ENCODE results near the gene FAM234A. TPM values are rescaled to one million over a fixed set of nuclear protein-coding genes. Genes with fewer than 3 reads are reported as not detected.
"Not testable (repeated sequence)": the region's sequence is repeated elsewhere in the genome, so short reads cannot be mapped to it uniquely, and the experiment has no call there.

FAM234A gene
- total RNA-seq, 1 donor from 2014 or later, result 17.1 TPM

DNA sequence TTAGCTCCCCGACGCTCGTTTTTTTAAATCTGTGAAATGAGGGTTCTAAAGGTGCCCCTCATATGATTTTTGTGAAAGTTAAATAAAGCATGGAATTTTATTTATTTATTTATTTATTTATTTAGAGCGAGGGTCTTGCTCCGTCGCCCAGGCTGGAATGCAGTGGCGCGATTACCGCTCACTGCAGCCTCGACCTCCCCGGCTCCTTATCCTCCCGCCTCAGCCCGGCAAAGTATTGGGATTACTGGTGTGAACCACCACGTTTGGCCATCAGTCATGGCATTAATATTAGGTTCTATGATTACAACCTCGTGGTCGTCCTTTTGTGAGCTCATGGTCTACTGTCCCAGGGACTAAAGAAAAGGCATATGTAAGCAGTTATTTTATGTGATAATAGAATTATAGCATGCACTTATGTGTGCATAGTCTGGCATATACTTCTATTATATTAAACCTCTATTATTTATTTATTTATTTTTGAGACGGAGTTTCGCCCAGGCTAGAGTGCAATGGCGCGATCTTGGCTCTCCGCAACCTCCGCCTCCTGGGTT lies 4.8 kb upstream of the FAM234A start:
- FAIRE-seq (no peak), DNase-seq (ENCODE audit: low spot score in 2 of 2) (no peak)

DNA sequence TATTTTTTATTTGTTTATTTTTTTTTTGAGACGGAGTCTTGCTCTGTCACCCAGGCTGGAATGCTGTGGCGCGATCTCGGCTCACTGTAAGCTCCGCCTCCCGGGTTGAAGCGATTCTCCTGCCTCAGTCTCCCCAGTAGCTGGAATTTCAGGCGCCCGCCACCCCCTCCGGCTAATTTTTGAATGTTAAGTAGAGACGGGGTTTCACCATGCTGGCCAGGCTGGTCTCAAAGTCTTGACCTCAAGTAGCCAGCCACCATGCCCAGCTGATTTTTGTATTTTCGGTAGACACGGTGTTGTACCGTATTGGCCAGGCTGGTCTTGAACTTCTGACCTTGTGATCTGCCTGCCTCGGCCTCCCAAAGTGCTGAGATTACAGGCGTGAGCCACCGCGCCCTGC lies 4.3 kb upstream of the FAM234A start:
- not testable (repeated sequence) for FAIRE-seq; DNase-seq (ENCODE audit: low spot score in 2 of 2)

DNA sequence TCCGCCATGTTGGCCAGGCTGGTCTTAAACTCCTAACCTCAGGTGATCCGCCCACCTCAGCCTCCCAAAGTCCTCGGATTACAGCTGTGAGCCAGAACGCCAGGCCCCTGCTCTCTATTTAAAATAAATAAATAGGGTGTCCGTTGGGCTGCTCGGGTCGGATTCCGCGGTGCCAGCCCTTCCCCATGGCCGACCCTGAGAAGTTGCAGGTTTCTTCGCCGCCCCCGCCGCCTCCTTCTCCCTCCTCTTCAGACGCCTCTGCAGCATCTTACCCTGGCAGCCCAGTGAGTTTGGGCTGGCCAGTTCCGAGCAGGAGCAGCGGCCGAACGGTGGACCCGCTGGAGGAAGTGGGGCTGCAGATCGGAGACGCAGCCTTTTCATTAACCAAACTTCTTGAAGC lies 3.7 kb upstream of the FAM234A start:
- FAIRE-seq, result no peak
- no peak for DNase-seq (ENCODE audit: low spot score in 2 of 2)

DNA sequence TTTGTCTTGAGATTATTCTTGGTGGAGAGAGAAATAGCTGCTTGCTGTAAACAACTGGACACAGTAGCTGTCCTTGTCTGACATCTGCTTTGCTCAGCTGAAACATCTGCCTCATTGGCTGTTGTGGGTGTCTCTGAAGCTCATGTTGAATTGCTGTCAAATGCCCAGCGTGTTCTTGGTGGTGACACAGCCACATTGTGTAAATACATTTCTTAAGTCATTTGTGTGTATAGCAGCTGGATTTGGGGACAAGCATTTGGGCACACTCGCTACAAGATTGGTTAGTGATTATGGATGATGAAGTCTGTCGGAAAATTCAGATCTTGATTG lies 5.3 kb downstream of the FAM234A start:
- FAIRE-seq (no peak), DNase-seq (ENCODE audit: low spot score in 2 of 2) (no peak)

DNA sequence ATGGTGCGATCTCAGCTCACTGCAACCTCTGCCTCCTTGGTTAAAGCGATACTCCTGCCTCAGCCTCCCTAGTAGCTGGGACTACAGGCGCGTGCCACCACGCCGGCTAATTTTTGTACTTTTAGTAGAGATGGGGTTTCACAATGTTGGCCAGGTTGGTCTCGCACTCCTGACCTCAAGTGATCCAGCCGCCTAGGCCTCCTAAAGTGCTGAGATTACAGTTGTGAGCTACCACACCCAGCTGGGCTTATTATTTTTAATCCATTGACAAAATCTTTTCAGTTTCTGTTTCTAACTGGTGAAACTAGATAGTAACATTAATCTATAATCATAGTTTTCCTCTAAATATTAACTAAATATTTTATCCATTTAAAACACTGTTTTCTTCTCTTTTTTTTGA lies 5.9 kb downstream of the FAM234A start:
- DNase-seq (ENCODE audit: low spot score in 2 of 2) (no peak), FAIRE-seq (no peak)

DNA sequence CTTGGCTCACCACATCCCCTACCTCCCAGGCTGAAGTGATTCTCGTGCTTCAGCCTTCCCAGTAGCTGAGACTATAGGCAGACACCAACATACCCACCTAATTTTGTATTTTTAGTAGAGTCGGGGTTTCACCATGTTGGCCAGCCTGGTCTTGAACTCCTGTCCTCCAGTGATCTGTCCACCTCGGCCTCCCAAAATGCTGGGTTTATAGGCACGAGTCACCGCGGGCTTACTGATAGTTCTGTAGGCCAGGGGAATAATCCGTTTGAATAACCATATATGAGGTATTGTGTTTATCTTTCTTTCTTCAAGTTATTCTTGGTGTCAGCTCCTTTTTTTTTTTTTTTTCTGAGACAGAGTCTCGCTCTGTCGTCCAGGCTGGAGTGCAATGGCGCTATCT lies 7.7 kb downstream of the FAM234A start:
- FAIRE-seq (no peak), DNase-seq (ENCODE audit: low spot score in 2 of 2) (no peak)

DNA sequence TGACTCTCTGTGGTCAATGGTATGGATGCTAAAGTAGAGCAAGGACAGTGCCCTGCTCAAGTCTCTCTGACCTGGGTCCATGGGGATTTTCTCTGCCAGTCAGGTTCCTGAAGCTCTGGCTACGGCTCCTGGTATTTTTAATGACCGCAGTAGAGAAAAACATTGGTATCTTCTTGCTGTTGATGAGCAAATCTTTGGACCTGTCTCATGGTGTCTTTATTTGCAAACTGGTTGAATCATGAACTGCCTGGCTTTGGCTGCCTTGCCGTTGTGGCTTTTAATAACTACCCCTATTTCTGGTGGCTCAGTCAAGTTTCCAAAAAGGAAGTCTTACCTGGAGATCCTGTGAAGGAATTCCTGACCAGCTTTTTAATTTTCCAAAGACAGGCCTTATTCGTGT lies 8.7 kb downstream of the FAM234A start:
- no peak for DNase-seq (ENCODE audit: low spot score in 2 of 2)

DNA sequence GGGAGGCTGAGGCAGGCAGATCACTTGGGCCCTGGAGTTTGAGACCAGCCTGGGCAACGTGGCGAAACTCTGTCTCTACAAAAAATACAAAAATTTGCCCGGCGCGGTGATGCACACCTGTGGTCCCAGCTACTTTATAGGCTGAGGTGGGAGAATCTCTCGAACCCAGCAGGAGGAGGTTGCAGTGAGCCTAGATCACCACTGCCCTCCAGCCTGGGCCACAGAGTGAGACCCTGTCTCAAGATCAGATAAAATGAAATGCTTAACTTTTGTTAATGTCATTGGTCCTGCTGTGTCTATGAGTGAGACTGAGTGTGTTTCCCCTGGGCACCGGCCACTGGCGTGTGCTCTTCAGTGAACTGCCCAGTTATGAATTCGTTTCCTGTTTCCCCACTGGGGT lies 10.5 kb downstream of the FAM234A start:
- no peak for DNase-seq (ENCODE audit: low spot score in 2 of 2)
- FAIRE-seq, result no peak

More for the DNA sequence above, 8.7 kb downstream of the FAM234A start:
- FAIRE-seq, result no peak

DNA sequence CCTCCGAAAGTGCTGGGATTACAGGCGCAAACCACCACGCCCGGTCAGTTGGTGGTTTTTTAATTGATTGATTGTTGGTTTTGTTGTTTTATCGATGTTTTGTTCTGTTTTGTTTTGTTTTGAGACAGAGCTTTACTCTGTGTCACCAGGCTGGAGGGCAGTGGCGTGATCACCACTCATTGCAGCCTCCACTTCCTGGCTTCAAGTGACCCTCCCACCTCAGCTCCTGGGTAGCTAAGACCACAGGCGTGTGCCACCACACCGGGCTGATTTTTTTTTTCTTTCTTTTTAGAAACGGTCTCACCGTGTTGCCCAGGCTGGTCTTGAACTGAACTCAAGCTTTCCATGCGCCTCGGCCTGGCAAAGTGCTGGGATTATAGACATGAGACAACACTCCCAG lies 12.4 kb downstream of the FAM234A start:
- FAIRE-seq (no peak), DNase-seq (ENCODE audit: low spot score in 2 of 2) (no peak)

DNA sequence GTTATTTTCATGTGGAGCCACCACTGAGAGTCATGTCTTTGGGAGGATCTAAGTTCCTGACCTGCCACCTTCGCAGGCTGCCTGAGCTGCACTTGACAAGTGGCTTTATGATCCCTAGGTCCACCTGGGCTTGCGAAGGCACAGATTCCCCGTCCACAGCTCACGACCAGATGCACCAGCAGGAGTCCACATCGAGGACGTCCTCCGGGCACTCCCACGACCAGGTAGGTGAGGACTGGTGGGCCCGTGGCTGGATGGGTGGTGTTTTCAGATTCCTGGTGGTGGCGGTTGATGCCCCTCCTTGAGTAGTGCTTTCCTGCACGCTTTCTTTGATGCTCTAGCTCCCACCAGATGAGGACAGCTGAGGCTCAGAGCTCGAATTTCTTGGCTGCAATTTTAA lies 14.8 kb downstream of the FAM234A start:
- FAIRE-seq (no peak), DNase-seq (ENCODE audit: low spot score in 2 of 2) (peak in 1 of 2 donors; percentile 6)

DNA sequence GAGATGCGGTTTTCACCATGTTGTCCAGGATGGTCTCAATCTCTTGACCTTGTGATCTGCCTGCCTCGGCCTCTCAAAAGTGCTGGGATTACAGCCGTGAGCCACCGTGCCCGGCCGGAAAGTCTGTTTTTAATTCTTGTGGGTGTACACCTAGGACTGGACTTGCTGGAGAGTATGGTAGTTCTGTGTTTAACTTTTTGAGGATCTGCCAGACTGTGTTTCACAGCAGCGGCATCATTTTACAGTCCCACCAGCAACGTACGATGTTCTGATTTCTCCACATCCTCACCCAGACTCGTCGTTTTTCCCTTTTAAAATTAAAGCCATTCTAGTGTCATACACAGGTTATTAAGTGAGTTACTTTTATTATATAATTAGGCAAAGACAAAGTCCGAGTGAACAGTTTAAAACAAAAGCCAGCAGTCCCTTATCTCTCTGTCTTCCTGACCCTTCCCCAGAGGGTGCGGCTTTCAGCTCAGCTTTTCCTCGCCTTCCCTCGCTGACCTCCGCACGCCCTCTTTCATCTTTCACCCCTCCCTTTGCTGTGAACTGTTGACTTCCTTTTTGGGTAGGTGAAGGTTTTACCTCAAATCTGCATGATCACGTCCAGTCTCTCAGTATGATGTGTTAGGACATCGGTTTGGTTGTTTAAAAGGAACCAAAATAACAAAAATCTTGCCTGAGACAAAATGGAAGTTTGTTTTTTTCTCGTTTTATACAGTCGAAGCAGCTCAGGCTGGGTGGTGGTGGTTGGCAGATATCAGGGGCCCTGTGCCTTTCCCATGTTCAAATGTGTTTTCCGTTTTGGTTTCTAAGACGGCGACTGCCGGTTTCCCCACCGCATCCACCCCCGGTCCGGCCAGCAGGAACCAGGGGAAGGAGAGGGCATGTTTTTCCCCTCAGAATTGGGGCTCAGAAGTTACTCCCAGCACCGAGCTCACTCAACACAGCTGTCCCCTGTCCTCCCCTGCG lies 18.0 kb downstream of the FAM234A start:
- no peak for DNase-seq (ENCODE audit: low spot score in 2 of 2)
- no peak for FAIRE-seq

DNA sequence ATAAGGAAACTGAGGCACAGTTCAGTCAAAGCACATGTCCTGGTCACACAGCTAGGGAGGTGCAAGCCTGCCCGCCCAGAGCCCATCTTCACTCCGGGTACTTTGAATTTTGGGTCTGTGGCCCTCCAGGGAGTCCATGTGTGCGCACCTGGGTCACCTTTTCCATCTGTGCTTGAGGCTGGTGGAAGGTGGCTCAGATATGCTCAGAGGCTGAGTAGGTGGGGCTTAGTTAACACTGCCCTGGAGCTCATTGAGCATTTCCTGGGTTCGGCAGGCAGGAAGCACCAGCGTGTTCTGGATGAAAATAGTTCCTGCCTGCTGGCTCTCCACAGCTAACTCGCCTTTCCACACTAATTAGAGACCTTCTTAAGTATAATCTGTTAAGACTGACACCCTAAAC lies 19.2 kb downstream of the FAM234A start:
- FAIRE-seq (no peak), DNase-seq (ENCODE audit: low spot score in 2 of 2) (no peak)

DNA sequence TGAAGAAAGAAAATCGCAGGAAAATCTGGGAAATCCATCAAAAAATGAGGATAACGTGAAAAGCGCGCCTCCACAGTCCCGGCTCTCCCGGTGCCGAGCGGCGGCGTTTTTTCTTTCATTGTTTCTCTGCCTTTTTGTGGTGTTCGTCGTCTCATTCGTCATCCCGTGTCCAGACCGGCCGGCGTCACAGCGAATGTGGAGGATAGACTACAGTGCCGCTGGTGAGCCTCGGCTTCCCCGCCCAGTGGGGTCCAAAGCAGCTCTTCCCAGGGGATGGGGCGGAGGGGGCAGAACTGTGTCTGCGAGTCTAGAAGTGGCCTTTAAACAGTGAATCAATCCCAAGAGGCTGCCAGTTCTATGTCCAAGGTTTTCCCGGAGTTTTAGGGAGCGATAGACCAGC lies 19.8 kb downstream of the FAM234A start:
- FAIRE-seq (no peak), DNase-seq (ENCODE audit: low spot score in 2 of 2) (no peak)

DNA sequence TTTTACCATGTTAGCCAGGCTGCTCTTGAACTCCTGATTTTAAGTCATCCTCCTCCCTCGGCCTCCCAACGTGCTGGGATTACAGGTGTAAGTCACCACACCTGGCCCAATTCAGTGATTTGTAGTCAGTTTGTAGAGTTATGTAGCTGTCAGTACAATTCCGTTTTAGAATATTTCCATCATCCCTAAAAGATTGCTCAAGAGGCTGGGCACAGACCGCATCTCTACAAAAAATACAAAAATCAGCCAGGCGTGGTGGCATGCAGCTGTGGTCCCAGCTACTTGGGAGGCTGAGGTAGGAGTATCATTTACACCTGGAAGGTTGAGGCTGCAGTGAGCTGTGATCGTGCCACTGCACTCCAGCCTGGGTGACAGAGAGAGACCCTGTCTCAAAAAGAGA lies 20.6 kb downstream of the FAM234A start:
- FAIRE-seq (no peak), DNase-seq (ENCODE audit: low spot score in 2 of 2) (no peak)

DNA sequence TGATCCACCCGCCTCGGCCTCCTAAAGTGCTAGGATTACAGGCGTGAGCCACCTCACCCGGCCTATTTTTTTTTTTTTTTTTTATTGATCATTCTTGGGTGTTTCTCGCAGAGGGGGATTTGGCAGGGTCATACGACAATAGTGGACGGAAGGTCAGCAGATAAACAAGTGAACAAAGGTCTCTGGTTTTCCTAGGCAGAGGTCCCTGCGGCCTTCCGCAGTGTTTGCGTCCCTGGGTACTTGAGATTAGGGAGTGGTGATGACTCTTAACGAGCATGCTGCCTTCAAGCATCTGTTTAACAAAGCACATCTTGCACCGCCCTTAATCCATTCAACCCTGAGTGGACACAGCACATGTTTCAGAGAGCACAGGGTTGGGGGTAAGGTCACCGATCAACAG lies 23.5 kb downstream of the FAM234A start:
- FAIRE-seq; DNase-seq (ENCODE audit: low spot score in 2 of 2): not testable (repeated sequence)

DNA sequence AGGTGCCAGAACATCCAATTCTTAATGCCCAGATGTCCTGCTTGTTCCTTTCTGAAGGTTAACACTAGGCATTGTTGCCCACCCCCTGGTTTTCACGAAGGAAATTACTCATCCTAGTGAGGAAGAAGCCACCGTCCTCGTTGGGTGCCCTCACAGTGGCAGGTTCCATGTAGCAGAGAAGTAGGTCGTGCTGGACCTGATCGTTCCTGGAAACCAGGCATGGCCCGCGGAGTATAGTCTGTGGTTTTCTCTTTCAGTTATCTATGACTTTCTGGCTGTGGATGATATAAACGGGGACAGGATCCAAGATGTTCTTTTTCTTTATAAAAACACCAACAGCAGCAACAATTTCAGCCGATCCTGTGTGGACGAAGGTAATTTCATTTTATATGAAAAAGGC lies 24.6 kb downstream of the FAM234A start:
- DNase-seq (ENCODE audit: low spot score in 2 of 2) (no peak), FAIRE-seq (no peak)

DNA sequence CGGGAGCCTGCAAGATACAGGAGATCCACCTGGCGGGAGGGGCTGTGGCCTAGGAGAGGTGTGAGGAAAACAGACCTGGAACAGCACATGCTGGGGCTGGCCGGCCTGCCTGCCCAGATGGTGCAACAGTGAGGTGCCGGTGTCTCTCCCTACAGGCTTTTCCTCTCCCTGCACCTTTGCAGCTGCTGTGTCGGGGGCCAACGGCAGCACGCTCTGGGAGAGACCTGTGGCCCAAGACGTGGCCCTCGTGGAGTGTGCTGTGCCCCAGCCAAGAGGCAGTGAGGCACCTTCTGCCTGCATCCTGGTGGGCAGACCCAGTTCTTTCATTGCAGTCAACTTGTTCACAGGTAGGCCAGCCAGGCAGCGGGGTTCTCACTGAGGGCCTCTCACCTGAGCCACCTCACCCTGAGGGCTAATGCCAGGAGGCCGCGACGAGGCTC lies 25.2 kb downstream of the FAM234A start:
- FAIRE-seq, result no peak

DNA sequence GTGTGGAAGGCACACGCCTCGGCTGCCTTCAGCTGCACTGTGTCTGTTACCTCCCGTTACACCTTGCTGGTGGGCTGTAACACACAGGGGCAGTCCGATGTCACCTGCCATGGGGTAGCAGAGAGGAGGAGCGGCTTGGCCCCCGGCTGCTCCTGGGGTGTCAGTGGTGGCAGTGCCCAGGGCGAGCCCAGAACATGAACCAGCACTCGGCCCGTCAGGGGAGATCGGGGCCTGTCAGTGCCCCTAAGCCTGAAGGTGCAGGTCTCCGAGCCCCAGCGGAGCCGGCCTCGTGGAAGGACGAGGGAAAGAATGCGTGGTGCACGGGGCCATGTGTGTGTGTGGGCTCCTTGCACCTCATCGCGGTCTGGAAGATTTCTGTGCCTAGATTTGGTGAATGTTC lies 25.7 kb downstream of the FAM234A start:
- FAIRE-seq (no peak), DNase-seq (ENCODE audit: low spot score in 2 of 2) (no peak)

More for the DNA sequence above, 25.2 kb downstream of the FAM234A start:
- DNase-seq (ENCODE audit: low spot score in 2 of 2), result no peak

DNA sequence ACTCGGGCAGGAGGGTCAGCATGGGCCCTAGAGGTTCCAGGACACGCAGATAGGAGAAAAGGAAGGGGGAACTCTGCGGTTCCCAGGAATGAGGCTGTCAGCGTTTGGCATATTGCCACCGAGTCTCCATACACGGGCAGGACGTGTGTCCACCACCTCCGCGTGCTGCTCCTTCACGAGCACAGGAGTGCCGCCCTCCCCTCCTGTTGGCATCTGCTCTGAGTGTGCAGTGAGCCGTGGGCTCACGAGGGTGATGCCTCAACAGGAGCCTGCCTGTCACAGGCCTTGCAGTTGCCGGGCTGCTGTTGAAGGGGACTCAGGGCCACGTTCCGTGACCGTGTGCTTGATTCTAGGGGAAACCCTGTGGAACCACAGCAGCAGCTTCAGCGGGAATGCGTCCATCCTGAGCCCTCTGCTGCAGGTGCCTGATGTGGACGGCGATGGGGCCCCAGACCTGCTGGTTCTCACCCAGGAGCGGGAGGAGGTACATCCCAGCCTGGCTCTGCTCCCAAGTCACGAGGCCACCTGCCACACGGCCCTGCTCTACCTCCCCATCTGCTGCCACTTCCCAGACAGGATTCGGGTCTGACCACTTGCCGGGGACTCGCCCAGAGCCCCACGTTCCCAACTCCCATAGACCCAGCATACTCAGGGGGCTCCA lies 26.5 kb downstream of the FAM234A start:
- FAIRE-seq (no peak), DNase-seq (ENCODE audit: low spot score in 2 of 2) (no peak)

DNA sequence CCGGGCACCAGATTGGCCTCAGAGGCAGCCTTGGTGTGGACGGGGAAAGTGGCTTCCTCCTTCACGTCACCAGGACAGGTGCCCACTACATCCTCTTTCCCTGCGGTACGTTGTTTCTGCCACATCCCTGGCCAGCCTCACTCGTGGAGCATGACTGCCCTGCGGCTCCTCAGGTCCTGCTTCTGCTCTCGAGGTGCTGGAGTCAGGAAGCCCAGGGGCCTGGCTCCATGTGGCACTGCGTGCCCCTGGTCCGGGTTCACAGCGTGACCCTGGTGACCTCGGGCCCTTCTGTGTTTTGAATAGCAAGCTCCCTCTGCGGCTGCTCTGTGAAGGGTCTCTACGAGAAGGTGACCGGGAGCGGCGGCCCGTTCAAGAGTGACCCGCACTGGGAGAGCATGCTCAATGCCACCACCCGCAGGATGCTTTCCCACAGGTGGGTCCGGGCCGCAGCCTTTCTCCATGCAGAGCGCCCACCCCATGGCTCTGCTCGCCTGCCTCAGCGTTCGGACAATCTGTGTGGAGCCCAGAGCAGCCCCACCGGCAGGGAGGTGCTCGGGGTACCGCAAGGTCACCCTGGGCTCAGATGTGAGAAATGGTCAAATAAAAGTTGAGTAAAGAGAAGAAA lies 27.6 kb downstream of the FAM234A start:
- DNase-seq (ENCODE audit: low spot score in 2 of 2) (no peak), FAIRE-seq (no peak)

DNA sequence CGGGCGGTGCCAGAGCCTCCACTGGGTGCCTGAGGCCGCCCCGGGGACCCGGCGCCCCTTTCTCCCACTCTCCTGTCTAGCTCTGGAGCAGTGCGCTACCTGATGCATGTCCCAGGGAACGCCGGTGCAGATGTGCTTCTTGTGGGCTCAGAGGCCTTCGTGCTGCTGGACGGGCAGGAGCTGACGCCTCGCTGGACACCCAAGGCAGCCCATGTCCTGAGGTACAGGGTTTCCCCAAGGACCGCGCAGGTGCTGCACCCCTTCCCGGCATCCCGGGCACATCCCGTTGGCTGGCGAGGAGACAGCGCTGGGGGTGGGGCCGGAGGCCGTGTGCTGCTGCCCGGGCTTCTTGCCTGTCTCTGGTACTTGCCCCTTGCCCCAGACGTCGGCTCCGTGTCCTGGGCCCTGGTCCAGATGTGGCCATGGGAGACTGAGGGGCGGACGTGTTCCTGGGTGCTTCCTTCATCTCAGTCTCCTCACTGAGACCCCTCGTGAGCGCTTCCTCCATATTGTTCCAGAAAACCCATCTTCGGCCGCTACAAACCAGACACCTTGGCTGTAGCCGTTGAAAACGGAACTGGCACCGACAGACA lies 28.7 kb downstream of the FAM234A start:
- no peak for DNase-seq (ENCODE audit: low spot score in 2 of 2)
- no peak for FAIRE-seq

Data from frontal cortex (tissue), 4 donors.